HFFc6 (cell line): Measurements from ENCODE around the gene POLR2E. TPM values are rescaled to one million over a fixed set of nuclear protein-coding genes. Genes with fewer than 3 reads are reported as not detected.

Source experiments
- DNase-seq: peaks from one replicate; pipeline ENCODE4 v3.0.0-alpha.2; 2018
- H3K27ac Mint-ChIP-seq: 2 replicates; pipeline ENCODE4 v1.8.0; 2020; ENCODE audit warnings: mild to moderate bottlenecking, mixed read lengths
- H3K27me3 Mint-ChIP-seq: 2 replicates; pipeline ENCODE4 v1.8.0; 2021; ENCODE audit warnings: mild to moderate bottlenecking, moderate library complexity, mixed read lengths; ENCODE audit not compliant: insufficient read depth
- H3K36me3 Mint-ChIP-seq: 2 replicates; pipeline ENCODE4 v1.8.0; 2021; ENCODE audit warnings: low read depth, mixed read lengths
- H3K4me1 Mint-ChIP-seq: 2 replicates; pipeline ENCODE4 v1.8.0; 2020; ENCODE audit warnings: low read depth, mixed read lengths
- H3K4me3 Mint-ChIP-seq: 2 replicates; pipeline ENCODE4 v1.8.0; 2020; ENCODE audit warnings: mild to moderate bottlenecking, moderate library complexity, mixed read lengths
- H3K9me3 Mint-ChIP-seq: 2 replicates; pipeline ENCODE4 v1.8.0; 2020; ENCODE audit warnings: mild to moderate bottlenecking, mixed read lengths
- CTCF ChIP-seq: fragments of 200-600 bp; sonication (generic); IDR thresholded peaks from 2 replicates; pipeline ENCODE4 v1.5.0; 2021; ENCODE audit warnings: antibody characterized with exemption, mild to moderate bottlenecking
- total RNA-seq, 6 experiments: library from RNA; stranded (reverse); fragmentation: NEBNext Ultra II Directional; extraction: Animal tissue kit (Norgen Biotek cat#: 25700); gene quantifications; 2 replicates in 1 of 6; 3 replicates in 5 of 6; pipeline ENCODE4 v1.2.3, GENCODE V29; 2021

POLR2E gene
- total RNA-seq, 6 experiments from 2014 or later, result 224 to 289 (median 250) TPM

- H3K4me1 Mint-ChIP-seq, result peaks cover 1% of the 10 kb centered on the region
- DNase-seq, result no peak
- H3K27ac Mint-ChIP-seq, result no peak overlapping the region
- H3K36me3 Mint-ChIP-seq, result no peaks in the 10 kb centered on the region; the same call in 1 of the 2 replicates
- peaks cover 14% of the 10 kb centered on the region for H3K27me3 Mint-ChIP-seq
- no peak for TF ChIP-seq CTCF
- H3K9me3 Mint-ChIP-seq, result no peaks in the 10 kb centered on the region
- no peak overlapping the region for H3K4me3 Mint-ChIP-seq
These were observed 13.3 kb upstream of the POLR2E start for GRCh38 chr19:1108291-1109031.

GRCh38 chr19:1107661-1108261 is 12.6 kb upstream of the POLR2E start:
- no peaks in the 10 kb centered on the region for H3K9me3 Mint-ChIP-seq
- TF ChIP-seq CTCF, result no peak
- H3K27ac Mint-ChIP-seq, result no peak overlapping the region
- H3K36me3 Mint-ChIP-seq, result no peaks in the 10 kb centered on the region; the same call in 1 of the 2 replicates
- no peak overlapping the region for H3K4me3 Mint-ChIP-seq
- H3K27me3 Mint-ChIP-seq, result peaks cover 19% of the 10 kb centered on the region
- peaks cover 8% of the 10 kb centered on the region for H3K4me1 Mint-ChIP-seq
- no peak for DNase-seq

GRCh38 chr19:1106841-1107660 is 11.9 kb upstream of the POLR2E start:
- no peak for DNase-seq

GRCh38 chr19:1105873-1106840 is 11.0 kb upstream of the POLR2E start:
- peaks cover 23% of the 10 kb centered on the region for H3K4me1 Mint-ChIP-seq
- DNase-seq, result no peak
- no peaks in the 10 kb centered on the region; the same call in 1 of the 2 replicates for H3K36me3 Mint-ChIP-seq
- peaks cover 6% of the 10 kb centered on the region for H3K9me3 Mint-ChIP-seq
- peaks cover 21% of the 10 kb centered on the region for H3K27me3 Mint-ChIP-seq
- peak overlapping the region; percentile 45; the same call in 1 of the 2 replicates for H3K27ac Mint-ChIP-seq
- H3K4me3 Mint-ChIP-seq, result peak overlapping the region; percentile 79
- no peak; the same call in 1 of the 2 replicates for TF ChIP-seq CTCF

More at GRCh38 chr19:1106841-1107660, 11.9 kb upstream of the POLR2E start:
- Mint-ChIP-seq H3K4me3 (peak overlapping the region; percentile 50; the same call in 1 of the 2 replicates), H3K4me1 (peaks cover 14% of the 10 kb centered on the region), H3K36me3 (no peaks in the 10 kb centered on the region; the same call in 1 of the 2 replicates), H3K27ac (0 out of 2 replicates have a peak overlapping the region, but pooled peaks have one; percentile 21), H3K27me3 (peaks cover 21% of the 10 kb centered on the region), H3K9me3 (no peaks in the 10 kb centered on the region)
- TF ChIP-seq CTCF, result peak; percentile 43; the same call in 1 of the 2 replicates
